ENCODE measurements around the gene ZNF385D.

ZNF385D gene

GRCh38 chr3:21791356-21791755 lies 40.3 kb upstream of the ZNF385D start:
- DNase-seq (ENCODE audit: insufficient read length, low spot score), result no peak
- no peak for TF ChIP-seq CTCF (IDR thresholded peaks at IDR 0.05; ENCODE audit: insufficient read depth, missing control alignments)

GRCh38 chr3:21790466-21790865 lies 39.5 kb upstream of the ZNF385D start:
- DNase-seq (ENCODE audit: insufficient read length, low spot score), result no peak
- no peak for FAIRE-seq
- TF ChIP-seq CTCF (IDR thresholded peaks at IDR 0.05; ENCODE audit: insufficient read depth, missing control alignments), result no peak

More at GRCh38 chr3:21791356-21791755, 40.3 kb upstream of the ZNF385D start:
- no peak for FAIRE-seq

GRCh38 chr3:21789730-21790129 lies 38.7 kb upstream of the ZNF385D start:
- TF ChIP-seq CTCF (IDR thresholded peaks at IDR 0.05; ENCODE audit: insufficient read depth, missing control alignments), result no peak
- no peak for FAIRE-seq

GRCh38 chr3:21786438-21786797 lies 35.4 kb upstream of the ZNF385D start:
- DNase-seq (ENCODE audit: insufficient read length, low spot score) (no peak), FAIRE-seq (no peak)
- TF ChIP-seq CTCF (IDR thresholded peaks at IDR 0.05; ENCODE audit: insufficient read depth, missing control alignments), result no peak

More at GRCh38 chr3:21789730-21790129, 38.7 kb upstream of the ZNF385D start:
- no peak for DNase-seq (ENCODE audit: insufficient read length, low spot score)

- no peak for TF ChIP-seq CTCF (IDR thresholded peaks at IDR 0.05; ENCODE audit: insufficient read depth, missing control alignments)
- FAIRE-seq (no peak), DNase-seq (ENCODE audit: insufficient read length, low spot score) (no peak)
These were observed 34.9 kb upstream of the ZNF385D start for GRCh38 chr3:21785765-21786437.

GRCh38 chr3:21783839-21784238 lies 32.8 kb upstream of the ZNF385D start:
- no peak for TF ChIP-seq CTCF (IDR thresholded peaks at IDR 0.05; ENCODE audit: insufficient read depth, missing control alignments)
- FAIRE-seq, result no peak
- DNase-seq (ENCODE audit: insufficient read length, low spot score), result no peak

- no peak for FAIRE-seq
- DNase-seq (ENCODE audit: insufficient read length, low spot score), result no peak
- TF ChIP-seq CTCF (IDR thresholded peaks at IDR 0.05; ENCODE audit: insufficient read depth, missing control alignments), result no peak
These were observed 30.3 kb upstream of the ZNF385D start for GRCh38 chr3:21781355-21781754.
